ENCODE data around the gene RALGAPB.

DNA sequence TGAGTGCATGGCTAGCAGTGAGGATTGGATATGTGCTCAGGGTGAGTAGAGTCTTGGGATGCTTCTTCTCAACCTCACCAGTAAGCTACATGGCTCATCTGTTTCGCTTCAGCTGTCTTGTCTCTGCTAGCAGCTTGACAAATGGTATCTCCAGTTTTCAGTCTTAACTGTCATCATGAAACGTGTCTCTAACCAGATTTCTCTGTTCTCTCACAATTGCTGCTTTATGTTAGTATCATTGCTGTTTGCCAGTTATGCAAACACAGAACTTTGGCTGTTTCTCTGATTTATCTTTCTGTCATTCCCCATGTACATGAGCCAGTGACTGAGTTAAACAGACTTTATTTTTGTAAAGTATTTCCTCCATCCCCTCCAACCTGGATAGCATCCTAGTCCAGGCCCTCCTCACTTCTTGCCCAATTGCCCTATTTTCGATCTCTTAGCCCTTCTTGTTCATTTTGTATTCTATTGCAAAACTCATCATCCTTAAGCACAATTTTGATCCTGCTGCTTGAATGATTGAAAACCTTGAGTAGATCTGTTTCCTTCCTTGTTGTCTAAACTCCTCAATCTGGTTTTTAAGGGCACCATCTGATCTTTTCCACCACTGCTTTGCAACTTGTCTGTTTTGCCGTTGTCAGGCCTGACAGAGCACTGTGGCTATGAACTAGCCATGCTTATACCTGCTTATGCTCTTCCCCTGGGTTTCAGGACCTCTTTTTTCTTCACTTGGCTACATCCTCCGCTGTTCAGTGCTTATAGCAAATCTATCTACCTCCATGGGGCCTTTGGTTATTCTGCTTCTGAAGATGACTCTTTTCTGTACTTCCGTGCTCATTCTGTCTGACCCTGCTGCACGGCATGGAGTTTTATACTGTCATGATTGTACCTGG, 70.6 kb downstream of the RALGAPB start:
- TF ChIP-seq, protein P1, sequence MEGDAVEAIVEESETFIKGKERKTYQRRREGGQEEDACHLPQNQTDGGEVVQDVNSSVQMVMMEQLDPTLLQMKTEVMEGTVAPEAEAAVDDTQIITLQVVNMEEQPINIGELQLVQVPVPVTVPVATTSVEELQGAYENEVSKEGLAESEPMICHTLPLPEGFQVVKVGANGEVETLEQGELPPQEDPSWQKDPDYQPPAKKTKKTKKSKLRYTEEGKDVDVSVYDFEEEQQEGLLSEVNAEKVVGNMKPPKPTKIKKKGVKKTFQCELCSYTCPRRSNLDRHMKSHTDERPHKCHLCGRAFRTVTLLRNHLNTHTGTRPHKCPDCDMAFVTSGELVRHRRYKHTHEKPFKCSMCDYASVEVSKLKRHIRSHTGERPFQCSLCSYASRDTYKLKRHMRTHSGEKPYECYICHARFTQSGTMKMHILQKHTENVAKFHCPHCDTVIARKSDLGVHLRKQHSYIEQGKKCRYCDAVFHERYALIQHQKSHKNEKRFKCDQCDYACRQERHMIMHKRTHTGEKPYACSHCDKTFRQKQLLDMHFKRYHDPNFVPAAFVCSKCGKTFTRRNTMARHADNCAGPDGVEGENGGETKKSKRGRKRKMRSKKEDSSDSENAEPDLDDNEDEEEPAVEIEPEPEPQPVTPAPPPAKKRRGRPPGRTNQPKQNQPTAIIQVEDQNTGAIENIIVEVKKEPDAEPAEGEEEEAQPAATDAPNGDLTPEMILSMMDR (IDR thresholded peaks at IDR 0.05), result no peak
- TF ChIP-seq POLR2A (IDR thresholded peaks at IDR 0.05), result no peak
- TF ChIP-seq EP300 (IDR thresholded peaks at IDR 0.05), result no peak

All from suprapubic skin (tissue), 3 donors.